CD4-positive, alpha-beta T cell treated with Interleukin-15 for 4 hours (primary cell): ENCODE data around the gene RXRB.

Experiments
- DNase-seq: peaks from one replicate; pipeline ENCODE4 v3.0.0-alpha.2; 2020; ENCODE audit warnings: low spot score

RXRB gene

GRCh38 chr6:33195304-33196165 lies 4.9 kb downstream of the RXRB start:
- DNase-seq = no peak

GRCh38 chr6:33194431-33194979 lies 6.0 kb downstream of the RXRB start:
- DNase-seq = no peak

GRCh38 chr6:33193619-33194018 lies 6.8 kb downstream of the RXRB start:
- no peak for DNase-seq

DNA sequence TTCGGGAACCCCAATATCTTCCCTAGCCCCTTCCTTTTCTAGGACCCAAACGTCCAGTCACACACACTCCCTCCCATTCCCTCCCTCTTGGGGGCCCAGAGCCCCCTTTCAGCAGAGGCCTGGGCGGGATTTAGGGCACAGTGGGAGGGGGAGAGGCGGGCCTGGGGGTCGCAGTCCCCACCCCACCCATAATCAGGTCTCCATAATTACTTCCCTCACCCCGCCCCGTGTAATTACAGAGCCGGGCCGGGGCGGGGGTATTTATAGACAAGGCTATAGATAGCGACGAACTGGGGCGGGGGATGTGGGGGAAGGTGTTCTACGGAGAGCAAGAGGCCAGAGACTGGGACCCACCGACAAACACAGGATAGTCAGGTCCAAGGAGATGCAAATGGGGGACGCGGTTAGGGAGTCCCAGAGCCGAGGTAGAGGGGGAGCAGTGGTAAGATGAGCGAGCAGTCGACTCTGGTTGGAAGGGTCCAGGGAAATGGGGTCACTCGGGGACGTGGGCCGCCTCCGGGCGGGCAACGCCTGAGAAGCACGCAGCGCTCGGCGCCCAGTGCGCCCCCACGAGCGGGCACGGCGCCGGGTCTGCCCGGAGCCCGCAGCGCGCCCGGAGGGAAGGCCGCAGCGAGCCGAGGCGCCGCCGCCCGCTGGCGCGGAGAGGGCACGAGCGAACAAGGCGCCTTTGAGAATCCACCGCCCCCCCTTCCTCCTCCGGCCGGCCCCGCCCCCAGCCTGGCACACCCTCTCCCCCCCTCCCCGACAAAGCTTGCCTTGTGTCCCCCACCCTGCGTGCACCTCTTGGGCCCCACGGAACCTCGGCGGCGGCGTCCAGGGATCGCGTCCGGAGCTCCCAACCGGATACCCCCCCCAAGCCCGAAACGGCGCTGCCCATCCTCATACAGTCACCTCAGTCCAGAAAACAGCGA lies 7.5 kb downstream of the RXRB start:
- DNase-seq = no peak

DNA sequence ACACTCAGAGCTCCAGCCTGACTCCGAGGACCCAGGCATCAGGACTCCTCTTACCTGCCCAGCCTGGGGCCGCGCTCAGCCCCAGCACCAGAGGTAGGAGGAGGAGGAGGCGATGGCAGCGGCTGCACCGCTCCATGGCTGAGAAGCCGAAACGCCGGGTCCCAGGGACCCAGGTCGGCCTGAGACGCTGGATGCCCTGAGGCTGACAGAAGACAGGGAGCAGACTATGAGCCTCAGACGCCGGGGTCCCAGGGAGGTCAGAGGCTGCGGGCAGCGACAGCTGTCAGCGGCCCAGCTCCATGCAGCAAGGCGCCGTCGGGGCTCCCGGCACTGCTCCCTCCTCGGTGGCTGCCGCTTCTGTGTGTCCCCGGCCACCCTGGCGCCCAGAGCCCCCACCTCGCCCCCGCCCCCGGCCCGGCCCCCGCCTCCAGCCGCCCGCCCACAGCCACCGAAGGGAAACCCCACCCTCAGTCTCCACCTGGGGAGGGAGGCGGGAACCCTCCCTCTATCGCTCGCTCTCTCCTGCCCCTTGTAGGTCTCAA lies 8.3 kb downstream of the RXRB start, which contains the start of gene COL11A2:
Gene COL11A2 (minus strand): TSS at position 363 of the 542 bp plus-strand sequence. CDS start 227 bp downstream, at position 136.
- DNase-seq = no peak

GRCh38 chr6:33191383-33192104 lies 8.9 kb downstream of the RXRB start:
- no peak for DNase-seq

DNA sequence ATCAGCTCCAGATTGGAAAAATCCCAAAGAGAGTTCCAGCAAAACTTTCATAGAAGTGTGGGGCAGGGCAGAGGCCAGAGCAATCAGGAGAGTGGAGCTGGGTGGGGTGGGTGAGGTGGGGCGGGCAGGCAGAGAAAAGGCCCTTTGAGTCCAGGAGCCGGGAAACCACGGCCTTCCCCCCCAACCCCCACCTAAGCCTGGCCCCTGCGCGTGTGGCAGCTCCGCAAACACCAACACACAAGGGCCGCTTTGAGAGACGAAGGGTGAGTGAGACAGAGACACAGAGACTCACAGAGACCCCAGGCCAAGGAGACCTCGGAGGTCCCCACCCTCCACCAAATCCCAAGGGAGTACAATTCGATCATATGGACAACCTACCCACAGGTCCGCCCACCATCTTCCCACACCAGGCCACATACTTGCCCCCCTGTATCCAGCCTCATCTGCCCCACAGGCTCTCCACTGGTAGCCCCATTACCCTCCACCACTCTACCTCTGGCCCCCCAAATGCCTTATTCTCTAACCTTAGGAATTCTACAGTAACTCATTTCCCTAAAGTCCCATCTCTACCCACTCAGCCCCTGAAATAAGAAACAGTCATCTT lies 9.9 kb downstream of the RXRB start:
- DNase-seq = no peak

- DNase-seq = no peak
These were observed 10.6 kb downstream of the RXRB start for GRCh38 chr6:33189625-33190448.

DNA sequence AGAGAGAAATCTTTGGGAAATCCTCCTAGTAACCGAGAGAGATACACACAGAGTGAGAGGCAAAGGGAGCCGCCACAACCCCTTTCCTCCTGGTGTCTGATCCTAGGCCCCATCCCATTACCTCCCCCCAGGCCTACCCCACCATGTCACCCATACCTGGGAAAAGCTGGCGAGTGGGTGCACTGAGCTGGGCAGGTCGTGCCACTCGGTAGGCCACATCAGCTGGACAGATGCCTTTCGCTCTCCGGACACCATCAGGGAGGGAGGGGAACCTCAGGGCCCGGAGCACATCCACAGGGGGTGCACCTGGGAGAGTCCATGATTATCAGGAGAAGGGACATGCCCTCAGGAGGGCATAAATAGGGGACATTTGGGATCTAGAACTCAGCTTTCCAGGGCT lies 11.3 kb downstream of the RXRB start:
- DNase-seq = no peak

DNA sequence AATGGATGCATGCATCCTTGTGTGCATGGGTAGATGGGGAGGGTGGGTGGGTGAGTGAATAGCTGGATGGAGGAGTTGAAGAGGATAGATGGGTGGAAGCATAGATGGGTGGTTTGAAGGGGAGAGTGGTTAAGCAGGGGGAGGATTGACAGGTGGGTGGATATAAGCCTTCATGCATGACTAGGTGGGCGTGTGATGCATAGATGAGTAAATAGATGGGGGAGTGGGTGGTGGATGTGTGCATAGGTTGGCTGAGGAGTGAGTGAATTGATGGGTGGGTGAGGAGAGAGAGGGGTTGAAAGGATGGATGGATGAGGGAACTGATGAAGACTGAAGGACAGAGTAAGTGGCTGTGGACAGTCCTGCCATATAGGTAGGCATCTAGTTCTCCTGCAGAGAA lies 12.7 kb downstream of the RXRB start:
- no peak for DNase-seq

DNA sequence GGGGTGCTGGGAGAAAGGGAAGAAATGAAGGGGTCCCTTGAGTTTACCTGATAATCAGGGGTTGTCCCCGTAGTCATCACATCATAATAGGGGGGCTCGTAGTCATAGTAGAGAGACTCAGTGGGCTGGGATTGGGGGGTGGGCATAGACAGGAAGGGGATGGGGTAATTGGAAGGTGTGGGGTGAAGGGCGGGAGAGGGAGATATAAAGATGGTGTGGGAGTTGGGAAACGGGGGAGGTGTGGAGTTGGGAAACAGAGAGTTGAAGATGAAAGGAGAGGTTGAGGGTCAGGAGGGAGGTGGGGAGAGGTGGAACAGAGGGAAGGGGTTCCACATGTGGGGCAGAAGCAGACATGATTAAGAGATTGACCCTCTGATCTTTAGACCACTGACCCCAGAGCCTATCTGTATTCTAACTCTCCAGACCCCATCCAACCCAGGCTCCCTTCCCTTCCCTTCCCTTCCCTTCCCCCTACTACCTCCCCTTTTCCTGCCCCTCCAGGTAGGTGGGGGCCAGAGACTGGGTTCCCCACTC lies 14.7 kb downstream of the RXRB start:
- DNase-seq = no peak

DNA sequence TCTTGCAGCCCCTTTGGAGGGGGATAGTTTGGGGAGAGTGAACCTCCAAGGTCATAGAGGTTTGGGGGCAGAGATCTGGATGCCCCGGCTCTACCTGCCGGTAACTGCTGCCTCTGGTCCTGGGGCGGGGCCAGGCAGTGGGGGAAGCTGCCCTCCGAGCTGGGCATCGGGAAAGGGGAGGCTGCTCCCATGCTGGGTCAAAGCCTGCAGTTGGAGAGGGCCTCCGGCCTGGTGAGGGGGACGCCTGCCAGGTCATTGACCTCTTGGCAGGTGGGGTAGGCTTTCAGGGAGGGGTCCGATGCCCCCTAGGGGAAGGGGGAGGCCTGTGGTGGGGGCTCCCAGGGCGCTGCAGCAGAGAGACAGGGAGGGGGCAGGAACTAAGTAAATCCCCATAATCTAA lies 15.3 kb downstream of the RXRB start:
- DNase-seq = no peak

GRCh38 chr6:33183071-33183683 lies 17.3 kb downstream of the RXRB start:
- DNase-seq = no peak

GRCh38 chr6:33181141-33181540 lies 19.3 kb downstream of the RXRB start:
- no peak for DNase-seq

- no peak for DNase-seq
These were observed 21.6 kb downstream of the RXRB start for GRCh38 chr6:33178755-33179475.

DNA sequence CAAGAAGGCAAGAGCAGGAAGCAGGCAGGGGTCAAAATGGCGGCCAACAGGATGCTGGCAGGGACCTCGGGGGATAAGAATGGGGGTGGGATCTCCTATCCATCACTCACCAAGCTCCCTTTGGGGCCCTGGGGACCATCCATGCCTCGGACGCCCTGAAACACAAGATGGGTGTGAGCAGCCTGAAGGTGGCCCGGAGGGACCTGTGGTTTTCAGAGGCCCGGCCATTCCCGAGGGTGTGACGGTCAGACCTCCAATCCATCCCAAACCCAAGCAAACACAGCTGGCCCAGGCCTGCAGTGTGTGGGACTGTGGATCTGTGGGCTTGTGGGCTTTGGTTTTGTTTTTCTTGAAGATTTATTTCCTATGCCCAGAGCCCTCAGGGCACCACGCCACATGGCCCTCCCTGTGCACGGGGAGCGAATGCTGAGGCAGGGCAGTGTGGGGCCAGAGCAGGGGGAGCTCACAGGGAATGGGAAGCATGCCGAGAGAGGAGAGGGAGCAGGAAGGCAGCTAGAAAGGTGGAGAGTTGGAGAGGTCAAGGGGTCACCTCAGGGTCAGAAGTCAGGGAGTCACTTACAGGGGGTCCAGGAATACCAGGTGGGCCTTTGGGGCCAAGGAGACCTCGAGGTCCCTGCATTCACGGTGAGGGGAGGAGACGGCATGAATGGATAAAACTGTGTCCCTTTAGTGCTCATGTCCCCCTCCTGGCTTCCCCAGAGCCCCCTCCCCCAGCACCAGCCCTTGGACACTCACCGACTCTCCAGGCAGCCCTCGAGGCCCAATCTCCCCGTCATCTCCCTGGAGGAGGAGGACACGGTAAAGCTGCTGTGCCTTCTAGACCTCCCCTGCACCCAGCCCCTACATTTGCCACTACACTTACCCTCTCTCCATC lies 22.7 kb downstream of the RXRB start:
- no peak for DNase-seq

DNA sequence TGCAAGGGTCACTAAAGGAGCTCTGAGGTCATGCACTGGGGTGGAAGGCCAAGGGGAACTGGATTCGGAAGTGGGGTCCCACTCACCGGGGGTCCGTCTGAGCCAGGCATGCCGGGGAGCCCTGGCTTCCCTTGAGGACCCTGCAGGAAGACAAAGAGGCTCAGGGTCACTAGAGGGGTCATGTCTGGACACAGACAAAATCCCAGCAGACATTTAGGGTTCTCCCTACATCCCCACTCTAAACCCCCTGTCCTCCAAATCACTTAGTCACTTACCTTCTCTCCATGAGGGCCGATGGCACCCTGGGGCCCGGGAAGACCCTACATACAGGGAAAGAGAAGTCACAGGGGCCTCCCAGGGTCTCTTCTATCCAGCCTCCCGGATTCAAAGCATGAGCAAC lies 23.6 kb downstream of the RXRB start:
- no peak for DNase-seq
